NCI-H748 (cell line): Measurements from ENCODE around the gene PLCB4.

Experiments used
- DNase-seq: peaks from one replicate; lab custom pipeline; 2025; ENCODE audit not compliant: unreplicated experiment; lab: John Stamatoyannopoulos, UW

PLCB4 gene

DNA sequence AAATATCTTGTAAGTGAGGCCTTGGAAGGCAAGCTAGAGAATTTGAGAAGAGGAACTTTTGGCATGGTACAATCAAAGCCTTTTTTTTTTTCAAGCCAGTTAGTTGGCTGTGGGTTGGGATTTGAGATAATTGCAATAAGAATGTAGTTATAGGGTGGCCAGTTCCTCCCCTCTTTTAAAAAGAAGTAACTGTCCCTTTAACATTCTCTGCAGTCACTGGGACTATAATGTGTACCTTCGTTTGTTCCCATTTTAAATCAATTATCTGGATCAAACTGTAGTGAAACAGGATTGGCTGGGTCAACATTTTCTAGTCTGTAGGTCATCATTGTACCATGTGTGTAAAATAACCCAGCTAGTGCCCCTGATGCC is 233.2 kb downstream of the PLCB4 start:
- DNase-seq, result peak; percentile 47

DNA sequence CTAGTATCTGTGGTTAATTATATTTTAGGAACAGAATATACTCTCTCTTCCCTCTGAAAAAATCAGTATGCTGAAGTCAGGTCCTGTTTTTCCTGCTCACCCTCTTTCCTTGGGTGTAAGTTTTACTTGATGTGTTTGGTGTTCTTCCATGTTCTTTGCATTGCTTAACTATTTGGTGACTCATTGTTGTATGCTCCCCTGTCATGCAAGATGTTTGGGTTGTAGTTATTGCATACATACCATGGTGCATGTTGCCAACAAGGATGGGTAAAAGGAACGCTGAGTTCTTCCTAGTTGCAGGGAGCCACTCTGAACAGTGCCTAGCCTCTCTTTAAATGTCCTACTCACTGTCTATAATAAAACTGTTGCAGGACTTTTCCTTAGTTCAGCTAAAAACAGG is 237.6 kb downstream of the PLCB4 start:
- no peak for DNase-seq

DNA sequence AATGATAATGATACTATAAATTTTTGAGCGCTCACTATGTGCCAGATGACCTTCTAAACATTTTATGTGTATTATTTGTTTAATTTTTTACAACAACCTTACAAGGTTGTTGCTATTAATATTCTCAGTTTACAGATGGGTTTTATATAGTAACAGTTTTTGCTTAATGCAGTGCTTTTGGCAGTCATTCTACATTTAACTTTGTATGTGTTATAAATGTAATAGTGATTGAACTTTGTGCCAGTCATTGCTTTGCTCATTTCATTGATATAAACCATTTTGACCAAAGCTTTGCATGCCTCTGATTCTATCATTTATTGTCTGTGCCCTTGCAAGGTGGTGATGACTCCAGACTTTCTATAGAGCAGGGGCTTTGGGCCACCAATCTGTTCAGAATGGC is 239.2 kb downstream of the PLCB4 start:
- DNase-seq, result no peak

DNA sequence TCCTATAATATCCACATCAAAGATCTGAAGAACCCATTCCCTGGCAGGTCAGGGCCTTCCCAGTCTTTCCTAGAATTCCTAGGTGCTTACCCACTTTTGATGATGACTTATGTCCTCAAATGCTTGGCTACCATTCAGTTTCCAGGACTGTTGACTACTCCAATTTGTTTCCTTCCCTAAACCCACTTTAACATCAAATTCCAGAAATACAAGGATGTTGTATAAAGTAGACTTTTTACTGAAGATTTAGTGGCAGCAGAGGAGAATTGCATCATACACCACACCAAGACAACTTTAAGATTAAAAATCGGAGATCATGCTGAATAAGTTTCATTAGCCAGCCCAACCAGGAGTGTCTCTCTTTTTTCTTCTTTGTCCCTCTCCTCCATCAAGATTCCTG is 242.2 kb downstream of the PLCB4 start:
- DNase-seq, result no peak

DNA sequence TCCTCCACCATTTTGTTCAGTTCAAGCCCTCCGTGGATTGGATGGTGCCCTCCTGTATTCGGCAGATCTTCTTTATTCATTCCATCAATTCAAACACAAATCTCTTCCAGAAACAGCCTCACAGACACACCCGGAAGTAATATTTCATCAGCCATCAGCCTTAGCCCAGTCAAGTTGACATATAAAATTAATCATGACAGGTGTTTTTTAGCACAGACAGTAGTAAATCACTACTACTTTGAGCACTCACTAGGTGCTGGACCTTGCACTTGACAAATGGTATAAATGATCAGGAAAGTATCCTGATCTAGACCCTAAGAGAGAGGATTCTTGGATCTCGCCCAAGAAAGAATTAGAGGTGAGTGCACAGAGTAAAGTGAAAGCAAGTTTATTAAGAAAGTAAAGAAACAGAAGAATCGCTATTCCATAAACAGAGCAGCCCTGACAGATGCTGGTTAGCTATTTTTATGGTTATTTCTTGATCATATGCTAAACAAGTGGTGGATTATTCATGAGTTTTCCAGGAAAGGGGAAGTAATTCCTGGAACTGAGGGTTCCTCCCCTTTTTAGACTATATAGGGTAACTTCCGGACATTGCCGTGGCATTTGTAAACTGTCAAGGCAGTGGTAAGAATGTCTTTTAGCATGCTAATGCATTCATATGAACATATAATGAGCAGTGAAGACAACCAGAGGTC is 250.9 kb downstream of the PLCB4 start:
- DNase-seq, result no peak

DNA sequence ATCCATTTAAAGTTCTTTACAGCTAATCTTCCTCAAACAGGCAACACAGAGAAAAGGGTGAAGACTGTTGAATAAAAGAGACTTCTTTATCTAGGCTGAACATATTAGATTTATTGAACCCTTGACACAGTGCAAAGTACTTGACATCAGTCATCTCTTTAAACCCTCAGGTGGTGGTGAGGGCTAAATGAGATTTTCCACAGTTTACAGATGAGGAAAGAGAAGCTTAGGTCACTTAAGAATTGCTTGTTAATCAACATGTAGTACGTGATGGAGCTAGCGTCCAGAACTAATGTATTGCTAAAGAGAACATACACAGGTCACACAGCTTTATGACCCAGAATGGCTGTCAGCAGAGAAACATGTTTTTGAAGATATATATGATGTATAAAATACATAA is 252.1 kb downstream of the PLCB4 start:
- no peak for DNase-seq

DNA sequence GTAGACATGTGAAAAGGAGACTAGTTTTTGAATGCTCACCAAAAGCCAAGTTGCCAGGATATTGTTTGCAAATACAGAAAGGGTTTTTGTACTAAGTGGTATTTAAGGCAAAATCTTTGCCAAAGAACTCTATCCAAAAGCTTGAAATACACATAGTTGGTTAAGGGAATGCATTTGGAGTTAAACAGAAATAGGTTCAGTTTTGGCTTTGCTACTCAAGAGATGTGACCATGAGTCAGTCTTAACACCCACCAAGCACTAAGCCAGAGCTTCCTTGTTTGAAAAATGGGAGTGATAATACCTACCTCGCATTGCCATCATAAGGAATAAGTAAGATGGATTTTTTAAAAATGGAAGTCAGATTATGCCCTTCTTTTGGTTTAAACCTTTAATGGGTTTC is 253.8 kb downstream of the PLCB4 start:
- no peak for DNase-seq

DNA sequence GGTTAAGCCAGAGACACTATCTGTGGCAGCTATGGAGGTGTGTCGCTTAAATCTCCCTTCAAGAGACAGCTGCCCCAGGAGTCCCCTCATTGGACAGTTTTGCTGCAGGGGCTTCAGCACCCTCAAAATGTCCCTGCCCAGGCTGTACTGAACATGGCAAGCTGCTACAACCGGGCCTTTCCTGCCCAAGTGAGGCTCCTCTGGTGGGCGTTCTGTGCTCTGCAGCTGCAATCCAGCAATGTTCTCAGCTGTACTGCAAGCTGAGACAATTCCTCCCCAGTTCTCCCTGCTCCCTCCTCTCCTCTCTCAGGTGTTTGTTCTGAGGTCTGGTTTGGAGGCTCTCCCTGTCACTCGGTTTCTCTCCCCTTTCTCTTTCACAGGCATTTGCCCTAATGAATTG is 254.7 kb downstream of the PLCB4 start:
- DNase-seq, result peak; percentile 31

DNA sequence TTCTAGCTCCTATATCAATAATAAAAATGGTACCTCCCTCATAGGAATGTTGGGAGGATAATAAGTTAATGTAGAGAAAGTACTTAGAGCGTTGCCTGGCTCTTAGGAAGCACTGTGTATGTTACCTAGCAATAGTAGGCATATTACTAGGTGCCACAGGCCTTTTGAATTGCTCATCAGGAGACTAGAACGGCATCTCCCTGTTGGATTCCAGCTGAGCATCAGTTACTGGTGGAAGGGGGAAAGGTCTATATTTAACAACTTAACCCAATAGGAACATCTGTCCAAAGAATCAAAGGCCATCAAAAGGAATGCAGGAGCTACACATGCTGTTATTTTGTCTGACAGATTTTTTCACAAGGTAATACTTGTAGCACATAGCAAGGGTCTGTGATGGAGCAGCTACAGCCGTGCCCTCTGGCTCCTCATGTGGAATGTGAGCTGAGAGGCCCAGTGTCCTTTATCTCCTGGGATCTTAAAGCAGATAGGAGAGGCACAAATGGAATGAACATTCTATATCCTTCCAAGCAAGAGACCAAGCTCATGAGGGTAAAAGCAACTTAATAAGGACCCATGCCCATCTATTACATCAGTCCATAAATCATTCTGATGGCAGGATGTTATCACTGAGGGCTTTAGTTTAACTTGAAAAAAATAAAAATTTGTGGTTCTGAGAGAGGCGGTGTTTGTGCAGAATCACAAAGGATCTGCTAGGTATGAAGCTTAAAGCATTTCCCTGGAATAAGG is 260.6 kb downstream of the PLCB4 start:
- no peak for DNase-seq

DNA sequence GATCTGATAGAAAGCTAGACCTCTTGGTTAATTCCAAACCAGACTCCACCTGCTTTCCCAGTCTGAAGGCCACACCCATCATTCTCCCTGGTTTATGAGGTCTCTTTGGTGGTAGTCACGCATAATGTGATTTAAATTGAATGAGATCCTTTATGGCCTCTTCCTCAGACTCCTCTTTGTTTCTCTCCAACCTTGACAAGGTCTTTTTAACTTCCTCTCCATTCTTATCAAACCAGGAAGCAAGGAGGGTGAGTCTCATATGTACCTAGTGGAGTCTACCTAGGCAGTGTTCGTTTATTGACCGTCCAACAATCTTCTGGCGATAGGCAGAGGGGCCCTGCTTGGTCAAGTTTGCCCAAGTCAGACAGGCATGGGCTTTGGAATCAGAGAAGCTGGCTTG is 261.3 kb downstream of the PLCB4 start:
- DNase-seq, result peak; percentile 73

DNA sequence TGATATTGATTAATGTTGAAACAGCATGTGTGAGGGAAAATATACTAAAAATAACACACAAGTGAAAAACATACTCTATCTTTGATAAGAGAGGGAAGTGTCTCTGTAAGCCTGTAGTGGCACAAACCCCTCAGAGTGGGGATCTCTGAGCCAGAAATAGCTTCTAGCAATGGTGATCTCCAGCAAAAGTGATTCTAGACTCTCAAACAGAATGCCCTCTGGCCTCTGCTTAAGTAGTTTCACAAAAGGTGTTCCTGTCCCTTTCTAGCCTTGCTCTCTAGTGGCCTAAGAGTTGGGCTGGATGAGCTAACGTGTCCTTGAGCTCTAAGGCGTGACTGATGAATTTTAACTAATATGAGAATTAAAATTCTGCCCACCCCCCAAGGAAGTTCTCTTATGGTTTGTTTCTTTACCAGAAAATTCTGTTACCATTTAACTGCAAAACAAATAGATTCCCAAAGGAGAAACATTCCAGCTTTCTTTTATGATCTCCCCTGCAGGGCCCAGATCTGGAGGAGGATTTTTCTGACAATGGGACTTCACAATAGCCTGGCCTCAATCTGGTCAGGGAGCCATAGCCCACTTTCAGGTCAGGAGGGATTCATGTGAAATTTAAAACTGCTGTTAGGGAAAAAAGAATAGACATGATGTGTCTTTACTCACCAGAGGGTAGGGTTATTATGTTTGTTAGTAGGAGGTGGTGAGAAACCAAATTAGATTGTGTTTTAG is 263.0 kb downstream of the PLCB4 start:
- DNase-seq, result peak; percentile 50

DNA sequence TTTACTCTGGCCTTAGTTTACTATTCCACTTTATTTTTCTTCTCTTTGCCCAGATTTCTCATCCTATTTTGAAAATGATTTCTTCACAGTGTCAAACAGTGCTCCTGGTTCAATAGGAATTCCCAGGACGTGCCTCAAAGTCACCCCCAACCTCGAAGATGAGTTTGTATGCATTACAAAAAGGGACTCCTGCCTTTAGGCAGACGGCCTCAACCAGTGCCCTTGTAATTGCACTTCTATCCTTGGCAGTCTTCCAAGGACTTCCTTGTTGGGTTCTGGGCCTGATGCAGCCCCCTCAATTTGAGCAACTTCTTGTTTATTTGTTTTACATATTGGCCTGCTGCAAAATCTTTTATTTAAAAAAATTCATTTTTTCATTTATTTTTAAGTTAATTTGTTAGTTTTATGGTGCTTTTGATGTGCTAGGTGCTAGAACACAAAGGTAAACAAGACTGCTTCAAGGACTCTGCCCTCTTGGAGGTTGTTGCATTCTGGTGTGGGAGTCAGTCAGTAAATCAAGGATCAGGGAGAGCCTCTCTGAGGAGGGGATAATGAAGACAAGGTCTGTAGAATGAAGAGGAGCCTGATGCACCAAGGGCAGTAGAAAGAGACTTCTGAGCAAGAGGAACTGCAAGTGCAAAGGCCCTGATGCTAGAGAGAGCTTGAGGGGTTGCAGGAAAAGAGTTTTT is 264.0 kb downstream of the PLCB4 start:
- DNase-seq, result peak; percentile 82

DNA sequence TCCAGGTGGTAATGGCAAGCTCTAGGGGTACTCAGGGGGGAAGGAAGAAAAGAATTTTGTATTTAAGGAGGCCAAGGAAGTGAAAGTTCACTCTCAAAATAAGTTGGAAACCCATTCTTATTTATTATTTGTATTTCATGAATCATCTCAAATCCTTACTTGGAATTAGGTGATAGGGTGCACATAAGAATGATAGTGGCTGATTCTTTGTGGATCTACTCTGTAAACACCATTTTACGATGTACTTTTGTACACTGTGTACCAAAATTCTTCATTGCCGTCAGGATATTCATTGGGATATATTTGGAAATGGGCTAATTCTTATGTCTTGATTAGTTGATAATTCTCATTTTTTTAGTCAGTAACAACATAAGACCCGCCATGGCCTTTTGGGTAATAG is 266.0 kb downstream of the PLCB4 start:
- DNase-seq, result no peak

DNA sequence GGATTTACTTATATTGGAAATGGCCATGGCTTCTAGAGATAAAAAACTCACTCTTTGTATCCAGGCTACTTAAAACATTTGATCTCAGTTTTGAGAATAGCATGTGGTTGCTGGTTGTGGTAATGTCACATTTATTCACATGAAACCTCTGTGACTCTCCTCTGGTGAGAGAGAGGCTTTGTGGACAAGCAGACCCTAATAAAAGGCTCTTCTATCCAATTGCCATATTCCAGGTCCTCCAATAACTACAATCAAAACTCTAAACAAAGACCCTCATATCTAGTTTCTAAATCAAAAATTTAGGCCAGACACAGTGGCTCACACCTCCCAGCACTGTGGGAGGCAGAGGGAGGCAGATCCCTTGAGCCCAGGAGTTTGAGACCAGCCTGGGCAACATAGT is 269.2 kb downstream of the PLCB4 start:
- DNase-seq, result no peak

DNA sequence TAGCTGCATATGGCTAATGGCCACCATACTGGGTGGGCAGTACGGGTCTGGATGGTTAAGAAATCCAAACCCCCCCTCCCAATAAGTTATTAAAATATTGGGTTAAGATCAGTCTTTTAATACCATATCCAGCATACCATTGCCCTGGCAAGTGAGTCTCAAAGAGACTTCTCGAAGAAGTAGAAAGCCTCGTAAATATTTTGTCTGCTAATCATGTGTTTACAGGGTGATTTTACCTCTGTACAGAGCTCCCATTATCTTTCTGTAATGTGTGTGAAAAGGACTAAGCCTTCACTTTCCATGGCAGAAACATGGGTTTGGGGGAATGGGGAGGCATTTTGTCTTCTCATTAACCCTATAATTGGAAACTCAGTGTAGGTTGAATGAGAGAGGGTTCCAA is 270.8 kb downstream of the PLCB4 start:
- DNase-seq, result no peak

DNA sequence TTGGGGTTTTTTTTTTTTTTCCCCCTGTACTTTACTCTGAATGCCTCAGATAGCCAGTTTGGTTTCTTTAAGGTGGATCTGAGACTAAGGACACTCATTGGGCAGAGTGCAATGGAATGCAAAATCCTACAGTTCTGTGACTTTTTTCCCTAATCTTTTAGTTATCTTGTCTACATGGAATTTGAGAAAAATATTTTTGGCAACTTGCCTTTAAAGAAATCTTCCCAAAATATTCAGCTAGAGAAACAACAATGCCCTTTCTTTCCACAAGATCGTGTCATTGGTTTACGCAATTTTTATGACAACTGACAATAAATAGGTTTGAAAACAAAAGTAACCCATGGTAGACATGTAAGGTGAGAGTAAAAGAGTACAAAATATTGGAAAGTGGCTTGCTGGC is 273.8 kb downstream of the PLCB4 start:
- DNase-seq, result no peak

DNA sequence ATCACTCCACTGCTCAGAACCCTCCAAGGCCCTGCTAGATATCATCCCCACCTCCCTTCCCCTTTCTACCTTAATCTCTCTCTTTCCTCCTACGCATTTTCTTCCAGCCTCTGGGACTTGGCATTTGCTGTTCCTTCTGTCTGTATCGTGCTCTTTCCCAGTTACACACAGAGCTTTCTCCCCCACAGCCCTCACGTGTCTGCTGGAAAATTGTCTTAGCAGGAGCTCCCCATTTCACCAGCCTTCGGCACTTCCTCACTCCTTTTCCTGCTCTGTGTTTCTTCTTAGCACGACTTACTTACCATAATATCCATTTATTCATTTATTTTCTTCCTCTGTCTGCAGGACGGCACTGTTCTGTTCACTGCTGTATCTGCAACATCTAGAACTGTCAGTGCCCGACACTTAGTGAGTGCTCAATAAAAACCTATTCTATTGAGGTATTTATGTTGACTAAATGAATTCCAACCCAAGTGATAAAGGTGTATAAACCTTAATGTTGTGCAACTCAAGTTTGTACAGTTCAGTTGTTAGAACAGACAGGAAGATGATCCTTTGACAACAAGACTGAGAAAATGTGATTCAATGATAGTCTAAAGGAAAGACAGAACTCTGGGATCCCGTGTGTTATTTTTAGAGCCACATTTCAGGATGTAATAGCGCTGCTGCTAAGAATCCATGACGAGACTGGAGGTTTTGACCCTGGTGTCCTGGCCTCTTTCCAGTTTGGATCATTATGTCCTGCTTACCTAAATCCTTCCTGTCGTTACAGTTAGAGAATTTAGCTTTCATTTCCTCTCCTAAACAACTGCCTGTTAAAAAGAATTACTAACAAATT is 275.4 kb downstream of the PLCB4 start:
- DNase-seq, result peak; percentile 49

DNA sequence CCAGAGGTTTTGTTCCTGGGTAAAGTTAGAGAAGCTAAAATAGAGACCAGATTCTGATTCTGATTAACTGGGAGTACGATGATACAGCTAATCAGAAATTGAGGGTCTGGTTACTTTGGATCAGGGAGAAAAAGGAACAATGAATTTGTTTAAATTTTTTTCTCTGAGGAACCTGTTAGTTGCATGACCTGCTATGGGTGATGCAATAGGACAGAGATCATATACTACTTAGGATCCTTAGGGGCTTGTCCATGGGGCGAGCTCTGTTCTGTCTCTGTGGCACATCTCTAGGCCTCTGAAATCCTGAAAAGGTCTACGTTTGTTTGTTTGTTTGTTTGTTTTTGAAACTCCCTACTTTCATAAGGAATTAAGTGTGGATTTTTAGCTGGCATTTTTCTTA is 279.4 kb downstream of the PLCB4 start:
- no peak for DNase-seq

DNA sequence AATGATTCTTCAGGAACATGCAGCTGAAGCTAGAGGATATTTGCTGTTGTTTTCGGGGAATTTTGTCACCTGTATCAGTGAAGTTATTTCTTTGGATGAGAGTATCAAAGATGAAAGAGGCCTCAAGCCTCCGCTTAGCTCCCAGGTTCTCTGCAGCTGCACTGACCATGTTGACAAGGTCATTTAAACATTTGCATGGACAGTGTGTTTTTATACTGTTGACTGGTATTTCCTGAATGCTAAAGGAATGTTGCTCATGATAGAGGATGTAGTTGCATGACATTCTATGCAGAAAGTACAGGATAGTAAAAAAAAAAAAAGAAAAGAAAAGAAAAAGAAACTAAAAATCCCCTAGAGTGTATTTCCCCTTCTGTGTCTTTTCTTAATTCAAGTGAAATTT is 279.9 kb downstream of the PLCB4 start:
- DNase-seq, result no peak

DNA sequence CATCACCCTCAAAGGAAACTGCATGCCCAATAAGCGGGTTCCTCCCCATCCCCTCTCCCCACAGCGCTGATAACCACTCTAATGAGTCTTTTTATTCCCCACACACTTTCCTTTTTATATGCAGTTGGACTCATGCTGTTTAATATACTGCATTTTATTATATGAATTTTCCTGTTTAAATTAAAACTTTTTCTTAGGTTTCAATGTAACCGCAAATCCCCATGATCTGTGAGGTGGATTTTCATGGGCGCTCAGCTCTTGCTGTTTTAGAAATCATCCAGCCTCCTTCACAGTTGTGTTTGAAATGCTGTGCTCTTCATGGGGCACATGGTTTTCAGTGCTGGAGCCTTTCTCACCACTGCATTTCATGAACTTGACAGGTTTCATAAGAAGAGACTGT is 280.4 kb downstream of the PLCB4 start:
- DNase-seq, result no peak

DNA sequence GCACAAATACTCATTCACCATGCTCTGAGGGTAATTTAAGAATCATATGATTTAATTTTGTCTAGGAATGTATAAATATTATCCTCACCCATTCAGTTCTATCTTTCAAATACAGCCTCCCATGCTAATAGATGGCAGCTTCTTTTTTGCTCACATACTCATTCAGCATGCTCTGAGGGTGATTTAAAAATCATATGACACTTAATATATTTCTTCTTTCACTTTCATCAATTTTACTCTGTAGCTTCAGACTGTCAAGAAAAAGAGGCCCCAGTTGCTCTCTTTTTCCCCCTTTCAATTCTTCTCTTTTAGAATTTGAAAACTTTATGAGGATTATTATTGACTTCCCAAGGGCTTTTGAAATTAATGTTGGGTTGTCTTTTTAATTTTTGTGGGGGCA is 283.9 kb downstream of the PLCB4 start:
- DNase-seq, result no peak
